IMR-90 (cell line): Measurements from ENCODE around the gene RAP1GAP2. TPM values are rescaled to one million over a fixed set of nuclear protein-coding genes. Genes with fewer than 3 reads are reported as not detected.

Experiments
- ATAC-seq: fragments of 200-7000 bp; cut with Tn5 transposase; 2 replicates; pipeline ENCODE4 v1.9.1; 2020; ENCODE audit warnings: low read depth, mild to moderate bottlenecking, moderate library complexity
- BruUV-seq: library from RNA; stranded (reverse); fragments of 400-500 nt; replicated peaks from 2 replicates; lab custom pipeline; 2021; lab: Mats Ljungman, UMichigan
- CTCF ChIA-PET: fragments of 300-600 bp; formaldehyde crosslinking; extraction: SDS; loops from one replicate; lab custom pipeline; 2021; ENCODE audit warnings: antibody characterized with exemption; lab: Yijun Ruan, JAX
- POLR2A ChIA-PET: fragments of 300-600 bp; sonication (Branson Sonifier 250); formaldehyde crosslinking; loops from one replicate; lab custom pipeline; 2022; ENCODE audit warnings: antibody characterized with exemption; ENCODE audit not compliant: unreplicated experiment; lab: Charles Lee
- DNase-seq: peaks from one replicate; pipeline ENCODE4 v3.0.0; 2013
- H2AFZ ChIP-seq: replicated peaks from 2 replicates; pipeline ENCODE3; 2013; ENCODE audit warnings: low read length, mild to moderate bottlenecking; ENCODE audit not compliant: poor library complexity
- H2AK5ac ChIP-seq: 2 replicates; pipeline ENCODE4 v1.6.1; 2013; ENCODE audit warnings: low read depth, low read length, inconsistent platforms
- H2AK9ac ChIP-seq: replicated peaks from 2 replicates; pipeline ENCODE3; 2013; ENCODE audit warnings: mild to moderate bottlenecking, low read depth, low read length, moderate library complexity; ENCODE audit not compliant: poor library complexity
- H2BK120ac ChIP-seq: 2 replicates; pipeline ENCODE4 v1.6.1; 2013; ENCODE audit warnings: low read depth, low read length, inconsistent platforms
- H2BK15ac ChIP-seq: 3 replicates; pipeline ENCODE4 v1.6.1; 2013; ENCODE audit warnings: low read depth, low read length, inconsistent platforms
- H2BK20ac ChIP-seq: 2 replicates; pipeline ENCODE4 v1.6.1; 2013; ENCODE audit warnings: low read depth, mild to moderate bottlenecking, inconsistent platforms, low read length, moderate library complexity
- H2BK5ac ChIP-seq: 2 replicates; pipeline ENCODE4 v1.6.1; 2013; ENCODE audit warnings: mild to moderate bottlenecking, low read depth, low read length, inconsistent platforms; ENCODE audit not compliant: poor library complexity, severe bottlenecking
- H3K14ac ChIP-seq: replicated peaks from 2 replicates; pipeline ENCODE4 v1.6.1; 2013; ENCODE audit warnings: low read depth, low read length, inconsistent platforms
- H3K18ac ChIP-seq: 2 replicates; pipeline ENCODE4 v1.6.1; 2013; ENCODE audit warnings: low read depth, low read length, control low read depth
- H3K23ac ChIP-seq: 2 replicates; pipeline ENCODE4 v1.6.1; 2013; ENCODE audit warnings: low read depth, low read length, inconsistent platforms
- H3K27ac ChIP-seq: 2 replicates; pipeline ENCODE4 v1.5.1; 2013; ENCODE audit warnings: mild to moderate bottlenecking, control low read depth, low read length; ENCODE audit not compliant: insufficient read depth
- H3K27me3 ChIP-seq: 2 replicates; pipeline ENCODE4 v1.6.1; 2013; ENCODE audit warnings: low read length; ENCODE audit not compliant: control insufficient read depth, insufficient read depth
- H3K36me3 ChIP-seq: 2 replicates; pipeline ENCODE4 v1.6.1; 2013; ENCODE audit warnings: low read length, mixed read lengths; ENCODE audit not compliant: control insufficient read depth, insufficient read depth
- H3K4ac ChIP-seq: 2 replicates; pipeline ENCODE4 v1.6.1; 2013; ENCODE audit warnings: low read depth, low read length, inconsistent platforms
- H3K4me1 ChIP-seq: 2 replicates; pipeline ENCODE4 v1.6.1; 2013; ENCODE audit warnings: low read length, mixed read lengths; ENCODE audit not compliant: control insufficient read depth, insufficient read depth
- H3K4me2 ChIP-seq: 2 replicates; pipeline ENCODE4 v1.6.1; 2013; ENCODE audit warnings: low read depth, mild to moderate bottlenecking, control low read depth, low read length, moderate library complexity
- H3K4me3 ChIP-seq: 2 replicates; pipeline ENCODE4 v1.5.1; 2013; ENCODE audit warnings: low read depth, mild to moderate bottlenecking, control low read depth, low read length, moderate library complexity; ENCODE audit not compliant: insufficient read depth
- H3K56ac ChIP-seq: 2 replicates; pipeline ENCODE4 v1.6.1; 2013; ENCODE audit warnings: low read length, inconsistent platforms; ENCODE audit not compliant: insufficient read depth; ENCODE audit errors: extremely low read depth
- H3K79me1 ChIP-seq, 2 experiments: 2 replicates each; pipeline ENCODE4 v1.6.1; 2013; ENCODE audit warnings: low read length in 2 of 2, inconsistent platforms in 1 of 2, low read depth in 1 of 2
- H3K9ac ChIP-seq: 2 replicates; pipeline ENCODE4 v1.6.1; 2013; ENCODE audit warnings: low read depth, low read length, control low read depth
- H3K9me1 ChIP-seq: 2 replicates; pipeline ENCODE4 v1.6.1; 2013; ENCODE audit warnings: low read length, inconsistent platforms; ENCODE audit not compliant: insufficient read depth
- H3K9me3 ChIP-seq: 2 replicates; pipeline ENCODE4 v1.6.1; 2013; ENCODE audit warnings: low read length; ENCODE audit not compliant: control insufficient read depth, insufficient read depth
- H4K20me1 ChIP-seq: 2 replicates; pipeline ENCODE4 v1.6.1; 2013; ENCODE audit warnings: low read length, inconsistent platforms; ENCODE audit not compliant: insufficient read depth
- H4K5ac ChIP-seq: 2 replicates; pipeline ENCODE4 v1.6.1; 2013; ENCODE audit warnings: mild to moderate bottlenecking, low read depth, low read length, control low read depth
- H4K8ac ChIP-seq, 2 experiments: 2 replicates each; pipeline ENCODE4 v1.6.1; 2013; ENCODE audit warnings: low read depth in 2 of 2, low read length in 2 of 2, control low read depth in 1 of 2, inconsistent platforms in 1 of 2
- H4K91ac ChIP-seq: 2 replicates; pipeline ENCODE4 v1.6.1; 2013; ENCODE audit warnings: low read depth, low read length, inconsistent platforms; ENCODE audit not compliant: insufficient read depth
- BHLHE40 ChIP-seq: fragments of 150-350 bp; IDR thresholded peaks from 2 replicates; pipeline ENCODE4 v1.6.1; 2016; ENCODE audit warnings: mild to moderate bottlenecking, low read depth, low read length
- CEBPB ChIP-seq: IDR thresholded peaks from 2 replicates; pipeline ENCODE4 v1.6.1; 2012; ENCODE audit warnings: low read depth, low read length, improper control_type of control experiment
- CHD1 ChIP-seq: IDR thresholded peaks from 2 replicates; pipeline ENCODE4 v1.6.1; 2012; ENCODE audit warnings: low read depth, low read length, improper control_type of control experiment
- CTCF ChIP-seq: conservative IDR thresholded peaks from 2 replicates; pipeline ENCODE4 v1.5.1; 2012; ENCODE audit warnings: mild to moderate bottlenecking, low read depth, low read length, improper control_type of control experiment
- ELK1 ChIP-seq: fragments of 150-350 bp; IDR thresholded peaks from 2 replicates; pipeline ENCODE4 v1.6.1; 2016; ENCODE audit warnings: low read depth, mild to moderate bottlenecking, low read length, moderate library complexity, borderline replicate concordance
- FOS ChIP-seq: fragments of 150-350 bp; IDR thresholded peaks from 2 replicates; pipeline ENCODE4 v1.6.1; 2016; ENCODE audit warnings: low read depth, low read length
- MAFK ChIP-seq: IDR thresholded peaks from 2 replicates; pipeline ENCODE4 v1.6.1; 2012; ENCODE audit warnings: low read depth, low read length, improper control_type of control experiment
- MAZ ChIP-seq: IDR thresholded peaks from 2 replicates; pipeline ENCODE4 v1.6.1; 2012; ENCODE audit warnings: low read depth, mild to moderate bottlenecking, low read length, improper control_type of control experiment, moderate library complexity, borderline replicate concordance
- MXI1 ChIP-seq: IDR thresholded peaks from 2 replicates; pipeline ENCODE4 v1.6.1; 2012; ENCODE audit warnings: low read depth, mild to moderate bottlenecking, low read length, moderate library complexity, borderline replicate concordance
- NFE2L2 ChIP-seq: fragments of 150-350 bp; IDR thresholded peaks from 2 replicates; pipeline ENCODE4 v1.6.1; 2016; ENCODE audit warnings: low read depth, mild to moderate bottlenecking, low read length
- POLR2A ChIP-seq: IDR thresholded peaks from 2 replicates; pipeline ENCODE4 v1.6.1; 2012; ENCODE audit warnings: mild to moderate bottlenecking, low read depth, low read length
- RAD21 ChIP-seq: IDR thresholded peaks from 2 replicates; pipeline ENCODE4 v1.6.1; 2012; ENCODE audit warnings: low read length, improper control_type of control experiment
- RCOR1 ChIP-seq: IDR thresholded peaks from 2 replicates; pipeline ENCODE4 v1.6.1; 2012; ENCODE audit warnings: mild to moderate bottlenecking, low read length, improper control_type of control experiment; ENCODE audit not compliant: insufficient replicate concordance
- RFX5 ChIP-seq: IDR thresholded peaks from 2 replicates; pipeline ENCODE4 v1.8.0; 2012; ENCODE audit warnings: low read depth, mild to moderate bottlenecking, low read length, moderate library complexity
- SMC3 ChIP-seq: fragments of 150-350 bp; IDR thresholded peaks from 2 replicates; pipeline ENCODE4 v1.6.1; 2016; ENCODE audit warnings: low read depth, mild to moderate bottlenecking, antibody characterized with exemption, low read length, moderate library complexity
- USF2 ChIP-seq: fragments of 150-350 bp; IDR thresholded peaks from 2 replicates; pipeline ENCODE4 v1.6.1; 2017; ENCODE audit warnings: mild to moderate bottlenecking, antibody characterized with exemption, low read length, low read depth
- WGBS, 2 experiments: methylation state at CpG; one replicate each; pipeline versions ENCODE4 v1.1.5 to v1.1.7; 2013; ENCODE audit warnings: missing lambda C conversion rate in 2 of 2; ENCODE audit not compliant: insufficient read length in 1 of 2; ENCODE audit errors: extremely low coverage in 2 of 2; 5-methylcytosine and 5-hydroxymethylcytosine counted together
- dilution Hi-C: fragments of 300-500 bp; cut with HindIII; formaldehyde crosslinking; loops from one replicate; pipeline ENCODE4 v1.14.3; 2018; ENCODE audit warnings: low sequenced_read_pairs; ENCODE audit not compliant: unreplicated experiment
- in situ Hi-C: fragments of 300-500 bp; cut with MboI; formaldehyde crosslinking; loops from 3 replicates; pipeline ENCODE4 v1.14.3; 2019; ENCODE audit warnings: low sequenced_read_pairs, inconsistent platforms, mixed read lengths
- intact Hi-C: fragments of 100-400 bp; cut with micrococcal nuclease; formaldehyde crosslinking; loops from 2 replicates; pipeline ENCODE4 v1.10.0; 2022
- polyA plus RNA-seq, 3 experiments: library from polyadenylated mRNA; depleted of rRNA; stranded (reverse); fragments of >200 nt; gene quantifications; 2 replicates each; pipeline ENCODE4 v1.2.3, GENCODE V29; 2012; ENCODE audit warnings: low replicate concordance in 1 of 3
- total RNA-seq: library from RNA; depleted of rRNA; stranded (reverse); fragments of >200 nt; gene quantifications from 2 replicates; pipeline ENCODE4 v1.2.3, GENCODE V29; 2012

The RAP1GAP2 gene
- total and polyA plus RNA-seq, 2 of the 4 experiments (the other 2 are of a cell fraction), result 5.7 to 7.5 TPM

- BruUV-seq, result no TSS peak
- no peak overlapping the region for H2AK9ac ChIP-seq
- no peaks in the 10 kb centered on the region for H3K4me1 ChIP-seq
- H3K36me3 ChIP-seq, result no peaks in the 10 kb centered on the region
- H3K4me2 ChIP-seq, result no peak overlapping the region
- DNase-seq, result no peak
- H4K20me1 ChIP-seq, result no peaks in the 10 kb centered on the region
- dilution Hi-C loops (no loop called here), intact Hi-C loops (no loop called here), in situ Hi-C loops (no loop called here)
- ATAC-seq, result no peak
- H2BK120ac ChIP-seq, result no peak overlapping the region
- no peak overlapping the region for H4K91ac ChIP-seq
- H3K4ac ChIP-seq, result no peak overlapping the region
- no peak overlapping the region for H3K56ac ChIP-seq
- no peak overlapping the region for H2AK5ac ChIP-seq
- no peak overlapping the region for H2BK15ac ChIP-seq
- no peak overlapping the region for H4K5ac ChIP-seq
- H3K79me1 ChIP-seq, result no peaks in the 10 kb centered on the region
- H3K27ac ChIP-seq, result no peak overlapping the region
- H3K18ac ChIP-seq, result no peak overlapping the region
- no peaks in the 10 kb centered on the region for H3K9me1 ChIP-seq
- H2BK5ac ChIP-seq, result no peak overlapping the region
- TF ChIP-seq SMC3 (no peak), ELK1 (no peak), RAD21 (no peak), MXI1 (no peak), NFE2L2 (no peak), BHLHE40 (no peak), RCOR1 (no peak), FOS (no peak), CTCF (no peak), USF2 (no peak), CEBPB (no peak), RFX5 (no peak), MAZ (no peak), POLR2A (no peak), MAFK (no peak), CHD1 (no peak)
- WGBS, 2 experiments, result no CpG with 5 or more reads among the region's 8 CpGs
- no peak overlapping the region for H2AFZ ChIP-seq
- H4K8ac ChIP-seq, result no peak overlapping the region
- no peak overlapping the region for H3K4me3 ChIP-seq
- no peak overlapping the region for H2BK20ac ChIP-seq
- no peak overlapping the region for H3K14ac ChIP-seq
- H3K9ac ChIP-seq, result no peak overlapping the region
- no peaks in the 10 kb centered on the region; the same call in 1 of the 2 replicates for H3K27me3 ChIP-seq
- peaks cover 3% of the 10 kb centered on the region for H3K9me3 ChIP-seq
- ChIA-PET POLR2A (no interaction called here), CTCF (no interaction called here)
- H3K23ac ChIP-seq, result no peak overlapping the region
These were observed 11.4 kb upstream of the RAP1GAP2 start for GRCh38 chr17:2784864-2785263.
